Endothelial cell (in vitro differentiated cells): ENCODE results near the gene WDFY2. TPM values are rescaled to one million over a fixed set of nuclear protein-coding genes. Genes with fewer than 3 reads are reported as not detected.

Experiments
- DNase-seq: peaks from one replicate; pipeline ENCODE4 v3.0.0; 2021; ENCODE audit warnings: low spot score
- H3K27ac Mint-ChIP-seq: one replicate; pipeline ENCODE4 v1.8.0; 2021; ENCODE audit warnings: mixed read lengths, inconsistent platforms; ENCODE audit not compliant: unreplicated experiment
- H3K27me3 Mint-ChIP-seq: one replicate; pipeline ENCODE4 v1.8.0; 2021; ENCODE audit warnings: mild to moderate bottlenecking, moderate library complexity, mixed read lengths, inconsistent platforms; ENCODE audit not compliant: unreplicated experiment
- H3K36me3 Mint-ChIP-seq: one replicate; pipeline ENCODE4 v1.8.0; 2021; ENCODE audit warnings: mild to moderate bottlenecking, low read depth, mixed read lengths, inconsistent platforms; ENCODE audit not compliant: unreplicated experiment
- H3K4me1 Mint-ChIP-seq: one replicate; pipeline ENCODE4 v1.8.0; 2021; ENCODE audit warnings: mild to moderate bottlenecking, mixed read lengths, inconsistent platforms; ENCODE audit not compliant: unreplicated experiment
- H3K4me3 Mint-ChIP-seq: one replicate; pipeline ENCODE4 v1.8.0; 2021; ENCODE audit warnings: mild to moderate bottlenecking, mixed read lengths, inconsistent platforms; ENCODE audit not compliant: unreplicated experiment
- H3K9me3 Mint-ChIP-seq: one replicate; pipeline ENCODE4 v1.8.0; 2021; ENCODE audit warnings: mixed read lengths, inconsistent platforms; ENCODE audit not compliant: unreplicated experiment
- total RNA-seq: library from RNA; stranded (reverse); fragmentation: NEBNext Ultra II Directional; extraction: Animal tissue kit (Norgen Biotek cat#: 25700); gene quantifications from one replicate; pipeline ENCODE4 v1.2.1, GENCODE V29; 2021; ENCODE audit not compliant: unreplicated experiment
- TF ChIP-seq, protein P1 (sequence below): fragments of 200-600 bp; sonication (generic); IDR thresholded peaks from one replicate; pipeline ENCODE4 v1.5.0; 2021; ENCODE audit warnings: antibody characterized with exemption; ENCODE audit not compliant: unreplicated experiment

The WDFY2 gene
- total RNA-seq, 1 donor from 2014 or later: 22.7 TPM

DNA sequence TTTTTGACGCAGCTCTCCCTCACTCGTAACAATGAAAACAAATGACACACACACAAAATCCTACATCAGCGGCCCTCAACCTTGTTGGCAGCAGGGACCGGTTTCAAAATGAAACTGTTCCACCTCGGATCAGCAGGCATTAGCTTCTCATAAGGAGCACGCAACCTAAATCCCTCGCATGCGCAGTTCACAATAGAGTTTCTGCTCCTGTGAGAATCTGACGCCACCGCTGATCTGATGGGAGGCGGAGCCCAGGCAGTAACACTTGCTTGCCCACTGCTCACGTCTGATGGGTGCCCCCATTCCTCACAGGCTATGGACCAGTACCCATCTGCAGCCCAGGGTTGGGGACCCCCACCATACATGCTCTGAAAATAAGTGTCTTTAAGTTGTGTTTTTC lies 176.3 kb downstream of the WDFY2 start:
- Mint-ChIP-seq H3K9me3 (no peaks in the 10 kb centered on the region), H3K27ac (no peak overlapping the region), H3K4me1 (peaks cover 8% of the 10 kb centered on the region), H3K4me3 (no peak overlapping the region), H3K27me3 (no peaks in the 10 kb centered on the region), H3K36me3 (peaks cover 39% of the 10 kb centered on the region)
- no peak for DNase-seq
- TF ChIP-seq, protein P1, sequence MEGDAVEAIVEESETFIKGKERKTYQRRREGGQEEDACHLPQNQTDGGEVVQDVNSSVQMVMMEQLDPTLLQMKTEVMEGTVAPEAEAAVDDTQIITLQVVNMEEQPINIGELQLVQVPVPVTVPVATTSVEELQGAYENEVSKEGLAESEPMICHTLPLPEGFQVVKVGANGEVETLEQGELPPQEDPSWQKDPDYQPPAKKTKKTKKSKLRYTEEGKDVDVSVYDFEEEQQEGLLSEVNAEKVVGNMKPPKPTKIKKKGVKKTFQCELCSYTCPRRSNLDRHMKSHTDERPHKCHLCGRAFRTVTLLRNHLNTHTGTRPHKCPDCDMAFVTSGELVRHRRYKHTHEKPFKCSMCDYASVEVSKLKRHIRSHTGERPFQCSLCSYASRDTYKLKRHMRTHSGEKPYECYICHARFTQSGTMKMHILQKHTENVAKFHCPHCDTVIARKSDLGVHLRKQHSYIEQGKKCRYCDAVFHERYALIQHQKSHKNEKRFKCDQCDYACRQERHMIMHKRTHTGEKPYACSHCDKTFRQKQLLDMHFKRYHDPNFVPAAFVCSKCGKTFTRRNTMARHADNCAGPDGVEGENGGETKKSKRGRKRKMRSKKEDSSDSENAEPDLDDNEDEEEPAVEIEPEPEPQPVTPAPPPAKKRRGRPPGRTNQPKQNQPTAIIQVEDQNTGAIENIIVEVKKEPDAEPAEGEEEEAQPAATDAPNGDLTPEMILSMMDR: no peak

- H3K9me3 Mint-ChIP-seq: no peaks in the 10 kb centered on the region
- H3K4me3 Mint-ChIP-seq: no peak overlapping the region
- TF ChIP-seq, protein P1: no peak
- H3K4me1 Mint-ChIP-seq: peaks cover 8% of the 10 kb centered on the region
- no peak overlapping the region for H3K27ac Mint-ChIP-seq
- peaks cover 42% of the 10 kb centered on the region for H3K36me3 Mint-ChIP-seq
- no peak for DNase-seq
- peaks cover 3% of the 10 kb centered on the region for H3K27me3 Mint-ChIP-seq
These were observed 177.5 kb downstream of the WDFY2 start for GRCh38 chr13:51761643-51762350.

GRCh38 chr13:51763486-51763885 lies 179.2 kb downstream of the WDFY2 start:
- H3K27me3 Mint-ChIP-seq: peaks cover 6% of the 10 kb centered on the region
- H3K27ac Mint-ChIP-seq: no peak overlapping the region
- peaks cover 8% of the 10 kb centered on the region for H3K4me1 Mint-ChIP-seq
- DNase-seq: no peak
- peaks cover 42% of the 10 kb centered on the region for H3K36me3 Mint-ChIP-seq
- TF ChIP-seq, protein P1: no peak
- no peak overlapping the region for H3K4me3 Mint-ChIP-seq
- H3K9me3 Mint-ChIP-seq: no peaks in the 10 kb centered on the region

- TF ChIP-seq, protein P1: no peak
- Mint-ChIP-seq H3K27me3 (peaks cover 6% of the 10 kb centered on the region), H3K4me3 (peak overlapping the region; percentile 53), H3K9me3 (no peaks in the 10 kb centered on the region), H3K4me1 (peaks cover 8% of the 10 kb centered on the region), H3K27ac (peak overlapping the region; percentile 20), H3K36me3 (peaks cover 37% of the 10 kb centered on the region)
- DNase-seq: no peak
These were observed 180.2 kb downstream of the WDFY2 start for GRCh38 chr13:51764184-51765141.
